Fibroblast of skin of abdomen (primary cell): ENCODE data around the gene WASF2.
"Not testable (repeated sequence)": the region's sequence is repeated elsewhere in the genome, so short reads cannot be mapped to it uniquely, and the experiment has no call there.

ENCODE experiments used
- DNase-seq: peaks from one replicate; pipeline ENCODE4 v3.0.0-alpha.2; 2013

The WASF2 gene

DNA sequence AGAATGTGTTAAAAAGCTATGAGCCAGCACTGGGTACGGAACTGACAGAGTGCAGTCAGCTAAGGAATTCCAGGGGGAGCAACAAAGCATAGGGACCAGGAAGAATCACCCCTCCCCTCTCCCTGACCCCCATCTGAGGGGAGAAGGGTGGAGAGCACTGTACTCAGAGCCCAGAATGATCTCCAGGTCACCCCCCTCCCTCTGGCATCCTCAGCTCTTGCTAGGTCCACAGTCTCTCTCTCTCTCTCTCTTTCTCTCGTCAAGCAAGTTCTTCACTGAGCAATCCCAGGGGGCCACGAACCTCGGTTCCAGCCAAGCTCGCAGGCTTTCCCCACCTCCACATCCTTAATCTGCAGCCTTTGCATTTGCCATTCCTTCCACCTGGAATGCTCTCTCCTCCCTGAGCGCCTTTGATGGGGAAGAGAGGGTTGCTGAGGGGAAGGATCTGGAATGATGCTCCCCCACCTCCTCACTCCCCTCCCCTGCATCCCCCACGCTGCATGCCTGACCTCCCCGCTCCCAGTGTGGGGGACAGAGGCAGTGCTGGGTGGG lies 6.7 kb upstream of the WASF2 start:
- DNase-seq: peak; percentile 72

- DNase-seq: no peak
These were observed 2.8 kb upstream of the WASF2 start for GRCh38 chr1:27492796-27493195.

- DNase-seq: no peak
These were observed 2.1 kb upstream of the WASF2 start for GRCh38 chr1:27491748-27492700.

- no peak for DNase-seq
These were observed 430 bp downstream of the WASF2 start for GRCh38 chr1:27489501-27489972.

- DNase-seq: no peak
These were observed 1.7 kb downstream of the WASF2 start for GRCh38 chr1:27487966-27488884.

DNA sequence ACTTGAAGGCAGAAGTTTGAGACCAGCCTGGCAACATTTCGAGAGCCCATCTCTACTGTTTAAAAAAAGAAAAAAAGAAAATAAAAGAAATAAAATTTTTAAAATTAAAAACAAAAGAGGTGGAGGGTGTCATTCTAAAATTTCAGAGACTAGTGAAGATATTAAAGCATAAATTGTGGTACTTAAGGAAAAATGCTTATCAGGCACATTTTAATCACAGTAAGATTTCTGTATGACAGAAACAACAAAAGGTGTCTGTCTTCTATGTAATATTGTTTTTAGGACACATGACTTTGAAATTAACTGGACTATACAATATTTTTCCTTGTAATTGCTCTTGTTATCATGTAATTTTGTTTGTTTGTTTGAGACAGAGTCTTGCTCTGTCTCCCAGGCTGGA lies 4.6 kb downstream of the WASF2 start:
- no peak for DNase-seq

DNA sequence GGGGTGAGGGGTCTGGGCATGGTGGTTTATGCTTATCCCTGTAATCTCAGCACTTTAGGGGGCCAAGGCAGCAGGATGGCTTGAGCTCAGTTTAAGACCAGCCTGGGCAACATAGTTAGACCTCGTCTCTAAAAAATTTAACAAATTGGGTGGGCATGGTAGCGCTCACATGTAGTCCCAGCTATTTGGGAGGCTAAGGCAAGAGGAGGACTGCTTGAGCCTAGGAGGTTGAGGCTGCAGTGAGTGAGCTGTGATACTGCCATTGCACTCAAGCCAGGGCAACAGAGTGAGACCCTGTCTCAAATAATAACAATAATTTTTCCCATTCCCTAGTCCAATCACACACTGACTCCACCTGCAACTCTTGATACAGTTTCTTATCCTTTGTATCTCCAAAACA lies 6.3 kb downstream of the WASF2 start:
- no peak for DNase-seq

- DNase-seq: no peak
These were observed 7.9 kb downstream of the WASF2 start for GRCh38 chr1:27481994-27482620.

DNA sequence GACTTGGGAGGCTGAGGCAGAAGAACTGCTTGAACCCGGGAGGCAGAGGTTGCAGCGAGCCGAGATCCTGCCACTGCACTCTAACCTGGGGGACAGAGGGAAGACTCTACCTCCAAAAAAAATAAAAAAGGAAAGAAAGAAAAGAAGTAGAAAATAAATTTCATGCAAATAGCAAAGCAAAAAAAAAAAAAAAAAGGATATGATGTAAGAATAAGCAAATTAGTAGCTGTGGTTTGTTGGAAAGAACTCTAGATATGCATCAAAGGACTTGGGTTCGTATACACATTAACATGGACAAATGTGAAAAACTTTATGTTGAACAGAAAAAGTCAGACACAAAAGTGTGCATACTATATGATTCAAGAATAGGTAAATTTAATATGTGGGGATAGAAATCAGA lies 11.9 kb downstream of the WASF2 start:
- no peak for DNase-seq

GRCh38 chr1:27476237-27476636 lies 13.7 kb downstream of the WASF2 start:
- no peak for DNase-seq

GRCh38 chr1:27475720-27476119 lies 14.2 kb downstream of the WASF2 start:
- DNase-seq: no peak

DNA sequence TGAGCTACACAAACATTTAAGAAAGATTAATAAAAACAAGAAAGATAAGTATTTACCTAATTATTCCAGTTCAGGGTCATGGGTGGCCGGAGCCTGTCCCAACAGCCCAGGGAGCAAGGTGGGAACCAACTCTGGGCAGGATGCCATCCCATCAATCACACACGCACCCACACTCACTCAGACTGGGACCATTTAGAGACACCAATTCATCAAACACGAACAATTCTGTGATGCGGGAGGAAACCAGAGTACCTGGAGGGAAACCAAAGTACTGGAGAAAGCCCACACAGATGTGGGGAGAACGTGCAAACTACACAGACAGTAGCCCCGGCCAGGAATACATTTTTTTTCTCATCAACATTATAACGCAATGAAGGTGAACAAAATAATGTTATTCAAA lies 16.2 kb downstream of the WASF2 start:
- no peak for DNase-seq

GRCh38 chr1:27472098-27472497 lies 17.9 kb downstream of the WASF2 start:
- not testable (repeated sequence) for DNase-seq

- no peak for DNase-seq
These were observed 18.5 kb downstream of the WASF2 start for GRCh38 chr1:27471477-27471876.

DNA sequence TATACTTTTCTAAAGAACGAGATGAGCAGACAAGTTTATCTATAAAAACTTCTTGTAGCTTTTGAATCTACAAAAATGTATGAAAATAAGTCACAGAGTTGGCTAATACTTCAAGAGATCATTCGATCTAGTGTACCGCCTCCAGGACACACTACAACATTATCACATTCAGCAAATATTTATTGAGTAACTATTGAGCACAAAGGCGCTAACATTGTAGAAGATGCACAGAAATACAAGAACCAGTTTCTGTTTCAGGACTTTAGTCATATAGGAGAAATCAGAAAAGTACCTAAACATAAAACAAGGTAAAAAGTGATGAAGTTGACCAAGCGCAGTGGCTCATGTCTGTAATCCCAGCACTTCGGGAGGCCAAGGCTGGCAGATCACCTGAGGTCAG lies 20.6 kb downstream of the WASF2 start:
- no peak for DNase-seq

GRCh38 chr1:27468378-27468777 lies 21.6 kb downstream of the WASF2 start:
- not testable (repeated sequence) for DNase-seq

DNA sequence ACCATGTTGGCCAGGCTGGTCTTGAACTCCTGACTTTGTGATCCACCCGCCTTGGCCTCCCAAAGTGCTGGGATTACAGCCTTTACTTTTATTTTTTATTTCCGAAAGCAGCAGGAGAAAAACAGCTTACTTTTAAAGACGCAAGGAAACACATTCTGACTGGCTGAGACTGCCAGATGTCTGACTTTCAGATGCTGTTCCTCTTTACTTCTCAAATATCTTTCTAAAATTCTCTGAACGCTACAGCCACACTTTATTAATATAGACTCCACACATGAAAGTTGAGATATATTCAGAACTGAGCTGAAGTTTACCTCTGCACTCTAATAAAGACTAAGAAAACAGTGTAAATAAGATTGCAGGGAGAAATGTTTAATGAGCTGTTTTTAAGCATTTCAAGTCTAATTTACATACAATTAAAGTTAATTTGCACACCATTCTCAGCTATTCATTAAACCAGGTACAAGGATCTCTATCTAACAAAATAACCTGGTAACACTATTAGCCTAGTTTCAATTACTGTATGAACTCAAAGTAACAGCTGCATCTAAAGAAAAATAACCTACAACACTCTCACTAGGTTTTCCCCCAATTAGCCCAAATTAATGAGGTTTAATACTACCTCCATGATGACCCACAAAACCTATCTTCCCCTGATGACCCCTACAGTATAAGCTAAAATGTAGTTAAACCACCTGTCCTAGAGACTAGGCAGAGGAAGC lies 24.9 kb downstream of the WASF2 start:
- DNase-seq: no peak

DNA sequence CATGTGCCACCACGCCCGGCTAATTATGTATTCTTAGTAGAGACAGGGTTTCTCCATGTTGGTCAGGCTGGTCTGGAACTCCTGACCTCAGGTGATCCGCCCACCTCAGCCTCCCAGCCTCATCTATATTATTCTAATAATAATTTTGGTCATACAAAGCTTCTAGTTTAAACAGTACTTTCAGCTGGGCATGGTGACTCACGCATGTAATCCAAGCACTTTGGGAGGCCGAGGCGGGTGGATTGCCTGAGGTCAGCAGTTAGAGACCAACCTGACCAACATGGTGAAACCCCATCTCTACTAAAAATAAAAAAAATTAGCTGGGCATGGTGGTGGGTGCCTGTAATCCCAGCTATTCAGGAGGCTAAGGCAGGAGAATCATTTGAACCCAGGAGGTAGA lies 26.1 kb downstream of the WASF2 start:
- DNase-seq: not testable (repeated sequence)

DNA sequence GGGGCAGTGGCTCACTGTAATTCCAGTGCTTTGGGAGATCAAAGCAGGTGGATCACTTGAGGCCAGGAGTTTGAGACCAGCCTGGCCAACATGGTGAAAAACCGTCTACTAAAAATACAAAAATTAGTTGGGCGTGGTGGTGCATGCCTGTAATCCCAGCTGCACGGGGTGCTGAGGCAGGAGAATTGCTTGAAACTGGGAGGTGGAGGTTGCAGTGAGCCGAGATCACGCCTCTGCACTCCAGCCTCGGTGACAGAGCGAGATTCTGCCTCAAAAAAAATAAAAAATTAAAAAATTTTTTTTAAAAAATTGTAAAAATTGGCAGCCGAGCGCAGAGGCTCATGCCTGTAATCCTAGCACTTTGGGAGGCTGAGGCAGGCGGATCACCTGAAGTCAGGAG lies 31.4 kb downstream of the WASF2 start:
- DNase-seq: not testable (repeated sequence)

GRCh38 chr1:27455139-27455811 lies 34.7 kb downstream of the WASF2 start:
- DNase-seq: no peak

DNA sequence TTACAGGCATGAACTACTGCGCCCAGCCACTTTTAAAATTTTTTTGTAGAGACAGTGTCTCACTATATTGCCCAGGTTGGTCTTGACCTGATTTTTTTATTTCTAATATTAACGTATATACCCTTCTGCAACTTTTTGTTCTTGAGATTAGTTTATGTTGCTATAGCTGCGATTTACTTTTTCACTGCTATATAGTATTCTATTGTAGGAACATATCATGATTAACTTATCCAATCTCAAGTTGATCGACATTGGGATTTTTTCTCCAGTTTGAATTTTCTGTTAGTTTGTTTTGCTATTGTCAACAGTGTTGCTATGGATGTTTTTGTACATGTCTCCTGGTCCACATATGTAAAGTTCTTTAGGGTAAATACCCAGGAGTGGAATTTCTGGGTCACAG lies 35.4 kb downstream of the WASF2 start:
- DNase-seq: no peak
